ENCODE results near the gene DYRK1B. TPM values are rescaled to one million over a fixed set of nuclear protein-coding genes. Genes with fewer than 3 reads are reported as not detected.
"Not testable (repeated sequence)": the region's sequence is repeated elsewhere in the genome, so short reads cannot be mapped to it uniquely, and the experiment has no call there.

The DYRK1B gene
- total RNA-seq, 1 experiment from 2014 or later, result 30.7 TPM

GRCh38 chr19:39830847-39831246 is 3.1 kb downstream of the DYRK1B start:
- no peak for DNase-seq (ENCODE audit: low spot score)

DNA sequence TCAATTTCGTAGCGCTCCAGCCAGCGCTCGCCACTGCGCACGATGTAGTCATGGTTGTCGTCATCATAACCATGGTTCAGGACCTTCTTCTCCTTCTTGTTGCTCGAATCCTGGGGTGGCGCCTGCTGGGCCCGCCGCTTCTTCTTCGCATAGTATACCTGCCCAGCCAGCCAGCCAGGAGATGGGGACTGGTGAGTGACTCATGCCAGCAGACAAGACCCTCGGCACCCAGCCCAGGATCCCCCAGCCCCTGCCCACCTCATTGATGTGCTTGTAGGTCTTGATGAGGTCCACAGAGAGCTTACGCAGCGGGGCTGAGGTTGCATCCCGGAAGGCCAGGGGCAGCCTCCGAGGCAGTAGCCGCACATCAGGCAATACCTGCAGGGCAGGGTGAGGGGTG is 3.6 kb downstream of the DYRK1B start:
- DNase-seq (ENCODE audit: low spot score), result no peak

- no peak for DNase-seq (ENCODE audit: low spot score)
Measured at GRCh38 chr19:39829702-39830275, 4.2 kb downstream of the DYRK1B start.

DNA sequence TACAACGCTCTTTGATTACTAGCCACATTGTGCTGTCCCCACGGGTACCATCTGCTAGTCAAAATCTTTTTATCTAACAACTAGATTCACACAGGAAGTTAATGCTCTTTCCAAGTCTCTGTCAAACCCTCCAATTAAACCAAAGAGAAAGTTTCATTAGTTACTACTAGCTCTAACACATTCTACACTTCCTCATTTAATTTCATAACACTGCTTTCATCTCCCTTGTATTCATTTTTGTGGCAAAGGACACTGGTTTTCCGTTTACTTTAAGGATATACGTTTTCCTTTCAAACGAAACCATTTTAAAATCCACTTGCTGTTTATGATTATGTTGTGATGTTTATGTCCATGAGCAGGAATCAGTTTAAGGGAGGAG is 5.3 kb downstream of the DYRK1B start:
- peak; percentile 20 for DNase-seq (ENCODE audit: low spot score)

DNA sequence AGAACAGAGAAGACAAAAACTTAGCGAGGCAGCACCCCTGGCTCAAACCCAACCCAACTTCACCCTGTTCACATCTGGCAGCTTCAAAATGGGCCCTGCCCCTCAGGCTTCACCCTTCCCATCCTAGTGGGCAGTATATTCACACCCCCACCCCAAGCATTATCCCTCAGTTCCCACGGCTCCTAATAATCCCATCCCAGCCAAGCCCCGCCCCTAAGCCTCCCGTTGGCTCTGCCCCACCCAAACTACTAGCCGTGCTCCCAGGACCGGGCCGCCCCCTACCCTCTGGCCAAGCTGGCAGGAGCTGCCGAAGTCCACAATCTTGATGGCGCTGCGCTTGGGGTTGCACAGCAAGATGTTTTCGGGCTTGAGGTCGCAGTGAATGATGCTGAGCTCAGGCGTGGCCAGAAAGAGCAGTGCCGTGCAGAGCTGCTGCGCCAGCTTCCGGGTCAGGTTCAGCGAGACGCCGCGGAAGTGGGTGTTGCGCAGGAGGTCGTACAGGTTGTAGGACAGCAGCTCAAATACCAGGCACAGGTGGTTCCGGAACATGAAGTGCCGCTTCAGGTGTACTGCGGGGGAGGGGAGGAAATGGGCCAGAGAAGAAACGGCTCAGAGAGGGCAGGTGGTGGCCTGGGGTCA is 5.8 kb downstream of the DYRK1B start:
- DNase-seq (ENCODE audit: low spot score), result no peak

- DNase-seq (ENCODE audit: low spot score), result no peak
Measured at GRCh38 chr19:39827216-39827615, 6.7 kb downstream of the DYRK1B start.

DNA sequence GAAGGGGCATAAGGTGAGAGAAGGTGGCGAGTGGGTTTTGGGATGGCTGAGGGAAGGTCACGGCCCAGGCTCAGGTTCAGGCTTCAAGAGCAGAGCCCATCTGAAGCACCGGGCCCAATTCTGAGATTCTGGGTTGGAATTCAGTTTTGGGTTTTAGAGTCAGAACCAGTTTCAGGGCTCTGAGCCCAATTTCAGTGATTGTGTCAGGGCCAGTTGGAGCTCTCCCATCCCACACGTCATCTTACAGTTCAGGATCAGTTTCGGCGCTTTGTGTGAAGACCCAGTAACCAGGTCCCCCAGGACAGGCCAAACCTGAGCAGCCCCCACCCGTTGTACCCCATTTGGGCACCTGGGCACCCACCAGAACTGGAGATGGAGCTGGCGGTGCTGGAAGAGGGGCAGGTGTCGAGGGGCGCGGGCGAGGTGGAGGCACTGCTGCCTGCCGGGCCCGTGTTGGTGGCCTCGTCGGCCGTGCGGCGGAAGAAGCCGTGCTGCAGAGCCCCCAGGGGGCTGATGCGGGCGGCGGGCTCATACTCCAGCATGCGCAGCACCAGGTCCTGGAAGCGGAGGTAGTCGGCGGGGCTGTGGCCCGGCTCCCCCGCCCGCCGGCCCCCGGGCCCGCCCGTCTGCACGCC is 7.5 kb downstream of the DYRK1B start:
- DNase-seq (ENCODE audit: low spot score), result no peak

- no peak for DNase-seq (ENCODE audit: low spot score)
Measured at GRCh38 chr19:39825531-39826076, 8.4 kb downstream of the DYRK1B start.

GRCh38 chr19:39825093-39825463 is 8.9 kb downstream of the DYRK1B start:
- DNase-seq (ENCODE audit: low spot score), result no peak

- peak; percentile 89 for DNase-seq (ENCODE audit: low spot score)
Measured at GRCh38 chr19:39824143-39825092, 9.5 kb downstream of the DYRK1B start.

DNA sequence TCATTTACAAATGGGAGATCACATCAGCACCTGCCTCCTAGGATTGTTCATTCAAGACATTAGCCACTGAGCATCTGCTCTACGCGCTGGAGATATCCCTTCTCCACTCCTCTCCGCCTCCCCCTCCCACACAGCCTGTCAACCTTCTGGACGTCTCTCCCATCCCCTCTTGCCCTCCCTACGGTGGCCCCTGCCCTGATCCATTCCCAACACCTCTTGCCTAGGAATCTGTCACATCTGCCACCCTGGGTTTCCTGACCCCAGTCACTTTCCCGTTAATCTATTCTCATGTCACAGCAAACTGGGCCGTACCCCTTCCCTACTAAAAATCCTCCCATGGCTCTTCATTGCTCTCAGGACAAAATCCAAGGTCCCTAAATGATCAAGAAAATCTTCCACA is 10.3 kb downstream of the DYRK1B start:
- DNase-seq (ENCODE audit: low spot score), result no peak

- DNase-seq (ENCODE audit: low spot score), result no peak
Measured at GRCh38 chr19:39820696-39821095, 13.3 kb downstream of the DYRK1B start.

DNA sequence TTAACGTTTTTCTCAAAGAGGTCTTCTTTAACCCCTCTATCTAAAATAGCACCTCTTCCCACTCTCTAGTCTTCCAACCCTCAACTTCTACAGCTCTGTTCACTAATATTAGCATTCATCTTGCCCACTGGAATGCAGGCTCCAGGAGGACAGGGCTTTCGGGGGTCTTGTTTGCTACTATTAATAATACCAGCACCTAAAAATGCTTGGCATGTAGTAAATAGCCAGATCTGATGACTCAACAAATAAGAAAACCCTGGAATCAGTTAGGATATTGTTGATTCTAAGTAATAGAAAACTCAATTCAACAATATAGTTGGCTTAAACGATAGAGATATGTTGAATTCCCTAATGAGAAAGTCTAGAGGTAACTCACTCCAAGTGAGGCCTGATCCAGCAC is 14.2 kb downstream of the DYRK1B start:
- no peak for DNase-seq (ENCODE audit: low spot score)

DNA sequence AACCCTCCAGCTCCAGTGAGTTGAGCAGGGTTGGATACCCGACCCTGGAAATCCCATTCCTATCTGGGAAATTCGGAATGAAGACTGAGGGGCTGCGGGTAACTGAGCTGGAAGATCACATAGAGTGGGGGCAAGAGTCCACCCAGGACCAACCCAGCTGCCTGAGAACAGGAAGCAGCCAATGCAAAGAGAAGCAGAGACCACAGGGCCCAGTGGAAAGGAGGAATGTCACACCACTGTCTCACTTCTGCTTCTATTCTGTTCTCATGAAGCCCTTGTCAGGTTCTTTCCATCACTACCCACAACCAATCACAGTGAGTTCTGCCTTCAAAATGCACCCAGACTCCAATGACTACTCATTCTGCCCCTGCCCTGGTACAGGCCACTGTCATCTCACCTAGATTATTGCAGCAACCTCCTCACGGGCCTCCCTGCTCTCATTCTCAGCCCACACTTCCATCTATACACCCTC is 15.3 kb downstream of the DYRK1B start:
- no peak for DNase-seq (ENCODE audit: low spot score)

- no peak for DNase-seq (ENCODE audit: low spot score)
Measured at GRCh38 chr19:39817888-39818561, 15.9 kb downstream of the DYRK1B start.

GRCh38 chr19:39816287-39817048 is 17.5 kb downstream of the DYRK1B start:
- no peak for DNase-seq (ENCODE audit: low spot score)

DNA sequence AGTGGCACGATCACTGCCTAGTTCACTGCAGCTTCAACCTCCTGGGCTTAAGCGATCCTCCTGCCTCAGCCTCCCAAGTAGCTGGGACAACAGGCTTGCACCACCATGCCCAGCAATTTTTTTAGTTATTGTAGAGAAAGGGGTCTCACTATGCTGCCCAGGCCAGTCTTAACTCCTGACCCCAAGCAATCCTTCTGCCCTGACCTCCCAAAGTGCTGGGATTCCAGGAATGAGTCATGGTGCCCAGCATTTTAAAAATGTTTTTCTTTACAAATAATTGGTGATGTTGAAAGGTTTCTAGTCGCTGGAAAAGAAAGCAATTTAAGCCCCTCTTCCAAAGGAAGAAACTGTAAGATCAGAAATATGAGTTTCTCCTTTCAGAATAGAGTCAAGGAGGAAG is 19.4 kb downstream of the DYRK1B start:
- DNase-seq (ENCODE audit: low spot score), result no peak

- DNase-seq (ENCODE audit: low spot score), result not testable (repeated sequence)
Measured at GRCh38 chr19:39814111-39814510, 19.9 kb downstream of the DYRK1B start.

DNA sequence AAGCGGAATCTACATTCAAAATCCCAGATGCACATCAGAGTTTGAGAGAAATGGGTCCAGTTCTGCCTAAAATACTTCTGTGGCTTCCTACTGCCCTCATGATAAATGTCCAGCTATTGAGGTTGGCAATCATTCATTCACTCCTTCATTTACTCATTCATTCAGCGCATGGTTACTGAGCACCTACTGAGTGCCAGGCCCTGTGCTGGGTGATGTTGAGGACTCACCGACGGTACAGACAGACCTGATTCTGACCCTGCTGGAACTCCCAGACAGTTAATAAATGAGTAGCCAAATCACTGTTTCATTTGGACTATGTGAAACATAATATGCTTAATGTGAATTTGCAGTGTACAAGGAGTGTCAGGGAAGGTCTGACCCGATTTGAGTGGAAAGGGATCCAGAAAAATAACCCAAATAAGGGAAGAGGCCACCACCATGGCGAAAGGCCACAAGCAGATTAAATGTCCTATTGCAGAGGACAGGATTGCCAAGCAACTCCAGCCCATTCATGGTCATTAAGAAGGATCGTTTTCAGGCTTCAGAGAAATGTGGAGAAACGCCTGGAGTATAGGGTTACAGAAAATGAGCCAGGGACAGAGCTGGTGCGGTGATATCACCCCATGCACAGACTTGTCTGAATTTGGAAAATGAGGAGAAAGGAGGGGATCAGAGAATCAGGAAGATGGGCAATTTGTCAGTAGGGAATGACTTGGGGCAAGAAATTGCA is 20.5 kb downstream of the DYRK1B start:
- no peak for DNase-seq (ENCODE audit: low spot score)

DNA sequence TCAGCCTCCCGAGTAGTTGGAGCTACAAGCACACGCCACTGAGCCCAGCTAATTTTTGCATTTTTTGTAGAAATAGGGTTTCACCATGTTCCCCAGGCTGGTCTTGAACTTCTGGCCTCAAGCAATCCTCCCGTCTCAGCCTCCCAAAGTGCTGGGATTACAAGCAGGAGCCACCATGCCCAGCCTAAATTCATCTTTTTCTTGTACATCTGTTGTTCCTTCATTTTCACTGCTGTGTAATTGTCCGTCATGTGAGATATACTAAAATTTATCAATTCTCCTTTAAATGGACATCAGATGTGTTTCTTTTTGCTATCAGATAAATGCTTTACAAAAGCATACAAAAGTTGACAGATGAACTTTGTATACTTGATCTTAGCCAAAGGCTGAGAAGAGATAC is 22.9 kb downstream of the DYRK1B start:
- DNase-seq (ENCODE audit: low spot score), result no peak

All from HT-29 (cell line).